GM18505 (cell line): Measurements from ENCODE around the gene CRB3.
"Not testable (repeated sequence)": the region's sequence is repeated elsewhere in the genome, so short reads cannot be mapped to it uniquely, and the experiment has no call there.

ENCODE experiments used
- ATAC-seq: cut with Tn5 transposase; IDR thresholded peaks from one replicate; pipeline ENCODE4 v1.9.1; 2021; ENCODE audit not compliant: unreplicated experiment
- POLR2A ChIP-seq: IDR thresholded peaks from 4 replicates; pipeline ENCODE4 v1.6.1; 2011; ENCODE audit warnings: borderline replicate concordance; ENCODE audit not compliant: insufficient read depth, insufficient read length; ENCODE audit errors: extremely low read depth

CRB3 gene

GRCh38 chr19:6424939-6425731 is 38.9 kb upstream of the CRB3 start:
- peak; percentile 77 for ATAC-seq
- TF ChIP-seq POLR2A, result peak; percentile 65

GRCh38 chr19:6425732-6426620 is 38.1 kb upstream of the CRB3 start:
- no peak for TF ChIP-seq POLR2A
- no peak for ATAC-seq

GRCh38 chr19:6427131-6427530 is 36.9 kb upstream of the CRB3 start:
- no peak for TF ChIP-seq POLR2A
- ATAC-seq, result no peak

- ATAC-seq, result not testable (repeated sequence)
Measured at GRCh38 chr19:6428692-6429418, 35.2 kb upstream of the CRB3 start.

- no peak for ATAC-seq
- no peak for TF ChIP-seq POLR2A
Measured at GRCh38 chr19:6429419-6430221, 34.5 kb upstream of the CRB3 start.

GRCh38 chr19:6431891-6432290 is 32.2 kb upstream of the CRB3 start:
- ATAC-seq, result no peak

GRCh38 chr19:6433165-6433564 is 30.9 kb upstream of the CRB3 start:
- TF ChIP-seq POLR2A, result no peak
- no peak for ATAC-seq

More at GRCh38 chr19:6431891-6432290, 32.2 kb upstream of the CRB3 start:
- no peak for TF ChIP-seq POLR2A

- ATAC-seq, result no peak
- no peak for TF ChIP-seq POLR2A
Measured at GRCh38 chr19:6433663-6434062, 30.4 kb upstream of the CRB3 start, which contains the start of gene SLC25A41. SLC25A41 (minus strand) TSS chr19:6433763; CDS start chr19:6433693, 70 bp downstream.

GRCh38 chr19:6439743-6440142 is 24.3 kb upstream of the CRB3 start:
- ATAC-seq, result no peak
- TF ChIP-seq POLR2A, result no peak

GRCh38 chr19:6440905-6441304 is 23.2 kb upstream of the CRB3 start:
- ATAC-seq, result no peak

GRCh38 chr19:6442087-6442688 is 21.9 kb upstream of the CRB3 start:
- ATAC-seq, result no peak
- TF ChIP-seq POLR2A, result no peak

More at GRCh38 chr19:6440905-6441304, 23.2 kb upstream of the CRB3 start:
- no peak for TF ChIP-seq POLR2A

GRCh38 chr19:6443986-6444385 is 20.1 kb upstream of the CRB3 start:
- TF ChIP-seq POLR2A, result no peak

More at GRCh38 chr19:6443986-6444385, 20.1 kb upstream of the CRB3 start:
- no peak for ATAC-seq
